ENCODE data around the gene CALCB. TPM values are rescaled to one million over a fixed set of nuclear protein-coding genes. Genes with fewer than 3 reads are reported as not detected.

The CALCB gene
- total and polyA plus RNA-seq, 7 donors: 0.10 to 29.1 (median 0.79) TPM; not detected in 3

DNA sequence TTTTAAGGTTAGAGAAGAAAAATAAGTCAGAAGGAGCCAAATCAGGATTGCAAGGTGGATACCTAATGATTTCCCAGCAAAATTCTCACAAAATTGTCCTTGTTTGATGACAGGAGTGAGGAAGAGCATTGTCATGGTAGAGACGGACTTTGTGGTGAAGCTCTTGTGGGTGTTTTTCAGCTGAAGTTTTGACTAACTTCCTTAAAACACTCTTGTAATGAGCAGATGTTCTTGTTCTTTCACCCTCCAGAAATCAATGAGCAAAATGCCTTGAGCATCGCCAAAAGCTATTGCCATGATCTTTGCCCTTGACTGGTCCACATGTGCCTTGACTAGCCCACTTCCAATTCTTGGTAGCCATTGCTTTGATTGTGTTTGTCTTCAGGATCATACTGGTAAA is 20.0 kb downstream of the CALCB start:
- Histone ChIP-seq H3K4me3 (no peak overlapping the region), H3K27me3 (ENCODE audit: insufficient read depth in 3 of 3, low read length in 2 of 3) (no peaks in the 10 kb centered on the region), H3K27ac (no peak overlapping the region), H3K9me3 (no peaks in the 10 kb centered on the region), H3K36me3 (ENCODE audit: insufficient read depth in 1 of 2, low read depth in 1 of 2) (no peaks in the 10 kb centered on the region), H3K4me1 (no peaks in the 10 kb centered on the region)
- intact Hi-C loops (cut with DNase I): no loop called here
- WGBS, 3 donors: 84 to 92% (median 88%) methylated on average over 2 of the region's 2 CpGs
- DNase-seq (no peak), ATAC-seq (no peak)
- TF ChIP-seq, protein P1, sequence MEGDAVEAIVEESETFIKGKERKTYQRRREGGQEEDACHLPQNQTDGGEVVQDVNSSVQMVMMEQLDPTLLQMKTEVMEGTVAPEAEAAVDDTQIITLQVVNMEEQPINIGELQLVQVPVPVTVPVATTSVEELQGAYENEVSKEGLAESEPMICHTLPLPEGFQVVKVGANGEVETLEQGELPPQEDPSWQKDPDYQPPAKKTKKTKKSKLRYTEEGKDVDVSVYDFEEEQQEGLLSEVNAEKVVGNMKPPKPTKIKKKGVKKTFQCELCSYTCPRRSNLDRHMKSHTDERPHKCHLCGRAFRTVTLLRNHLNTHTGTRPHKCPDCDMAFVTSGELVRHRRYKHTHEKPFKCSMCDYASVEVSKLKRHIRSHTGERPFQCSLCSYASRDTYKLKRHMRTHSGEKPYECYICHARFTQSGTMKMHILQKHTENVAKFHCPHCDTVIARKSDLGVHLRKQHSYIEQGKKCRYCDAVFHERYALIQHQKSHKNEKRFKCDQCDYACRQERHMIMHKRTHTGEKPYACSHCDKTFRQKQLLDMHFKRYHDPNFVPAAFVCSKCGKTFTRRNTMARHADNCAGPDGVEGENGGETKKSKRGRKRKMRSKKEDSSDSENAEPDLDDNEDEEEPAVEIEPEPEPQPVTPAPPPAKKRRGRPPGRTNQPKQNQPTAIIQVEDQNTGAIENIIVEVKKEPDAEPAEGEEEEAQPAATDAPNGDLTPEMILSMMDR (IDR thresholded peaks at IDR 0.05): no peak

DNA sequence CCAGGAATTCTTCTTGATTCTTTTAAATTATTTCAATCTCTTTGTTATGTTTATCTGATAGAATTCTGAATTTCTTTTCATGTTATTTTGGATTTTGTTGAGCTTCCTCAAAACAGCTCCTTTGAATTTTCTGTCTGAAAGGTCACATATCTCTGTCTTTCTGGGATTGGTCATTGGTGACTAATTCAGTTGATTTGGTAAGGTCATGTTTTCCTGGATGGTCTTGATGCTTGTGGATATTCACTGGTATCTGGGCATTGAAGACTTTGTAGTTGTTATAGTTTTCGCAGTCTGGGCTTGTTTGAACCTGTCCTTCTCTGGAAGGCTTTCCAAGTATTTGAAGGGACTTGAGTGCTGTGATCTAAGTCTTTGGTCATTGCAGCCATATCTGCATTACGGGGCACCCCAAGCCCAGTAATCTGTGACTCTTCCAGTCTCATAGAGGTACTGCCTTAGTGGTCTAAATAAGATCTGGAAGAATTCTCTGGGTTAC is 22.4 kb downstream of the CALCB start:
- ATAC-seq: no peak
- Histone ChIP-seq H3K4me3 (no peak overlapping the region), H3K36me3 (ENCODE audit: insufficient read depth in 1 of 2, low read depth in 1 of 2) (no peaks in the 10 kb centered on the region), H3K9me3 (no peaks in the 10 kb centered on the region), H3K27ac (no peak overlapping the region), H3K27me3 (ENCODE audit: insufficient read depth in 3 of 3, low read length in 2 of 3) (peaks cover 0 to 3% (median 0%) of the 10 kb centered on the region in 3 donors), H3K4me1 (no peaks in the 10 kb centered on the region)
- TF ChIP-seq, protein P1 (IDR thresholded peaks at IDR 0.05): no peak
- intact Hi-C loops (cut with DNase I): no loop called here
- DNase-seq: no peak
- 89 to 94% (median 93%) methylated on average over 2 of the region's 2 CpGs for WGBS, 3 donors

- peaks cover 0 to 3% (median 0%) of the 10 kb centered on the region in 3 donors for H3K27me3 ChIP-seq (ENCODE audit: insufficient read depth in 3 of 3, low read length in 2 of 3)
- WGBS, 3 donors: 78 to 84% (median 83%) methylated on average over 3 of the region's 3 CpGs
- no peaks in the 10 kb centered on the region for H3K9me3 ChIP-seq
- TF ChIP-seq, protein P1 (IDR thresholded peaks at IDR 0.05): no peak
- no peak overlapping the region for H3K27ac ChIP-seq
- DNase-seq: no peak
- H3K4me1 ChIP-seq: no peaks in the 10 kb centered on the region
- no peak overlapping the region for H3K4me3 ChIP-seq
- H3K36me3 ChIP-seq (ENCODE audit: insufficient read depth in 1 of 2, low read depth in 1 of 2): no peaks in the 10 kb centered on the region
- intact Hi-C loops (cut with DNase I): no loop called here
- ATAC-seq: no peak
These were observed 24.0 kb downstream of the CALCB start for GRCh38 chr11:15097411-15097810.

DNA sequence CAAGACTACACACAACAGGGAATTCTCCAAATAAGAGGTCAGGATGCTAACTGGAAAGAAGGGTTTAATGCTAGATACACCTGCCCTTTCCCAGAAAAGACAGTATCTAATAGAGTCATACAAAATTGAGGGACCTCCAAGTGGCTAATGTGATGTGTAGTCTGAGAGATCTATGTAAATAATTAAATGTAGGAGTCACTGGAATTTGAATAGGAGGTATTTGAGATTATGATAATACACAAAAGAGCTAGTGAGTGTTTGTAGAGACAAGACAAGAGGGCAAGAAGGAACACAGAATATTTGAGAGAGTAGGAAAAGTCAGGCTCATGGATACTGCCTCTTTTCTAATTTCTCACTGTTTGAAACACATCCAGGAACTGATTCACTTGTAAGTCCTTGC is 25.9 kb downstream of the CALCB start:
- TF ChIP-seq, protein P1 (IDR thresholded peaks at IDR 0.05): no peak
- Histone ChIP-seq H3K27me3 (ENCODE audit: insufficient read depth in 3 of 3, low read length in 2 of 3) (peaks cover 0 to 3% (median 0%) of the 10 kb centered on the region in 3 donors), H3K9me3 (no peaks in the 10 kb centered on the region), H3K4me1 (no peaks in the 10 kb centered on the region), H3K36me3 (ENCODE audit: insufficient read depth in 1 of 2, low read depth in 1 of 2) (no peaks in the 10 kb centered on the region), H3K4me3 (no peak overlapping the region), H3K27ac (no peak overlapping the region)
- no peak for DNase-seq
- intact Hi-C loops (cut with DNase I): no loop called here
- ATAC-seq: no peak

All from psoas muscle (tissue), 8 donors.